Psoas muscle (tissue), 8 donors: ENCODE measurements around the gene SCG2. TPM values are rescaled to one million over a fixed set of nuclear protein-coding genes. Genes with fewer than 3 reads are reported as not detected.

ENCODE experiments used
- ATAC-seq, 4 donors: fragments of 200-7000 bp; cut with Tn5 transposase; one replicate each; pipeline ENCODE4 v1.9.1; 2020; ENCODE audit warnings: moderate library complexity in 3 of 4, mild to moderate bottlenecking in 2 of 4
- DNase-seq, 2 donors: peaks; one replicate each; pipeline ENCODE4 v3.0.0-alpha.2; 2020
- H3K27ac ChIP-seq: fragments of 200-600 bp; one replicate; pipeline ENCODE4 v1.8.0; 2022
- H3K27me3 ChIP-seq, 3 donors: fragments of 200-600 bp in 1 of 3; one replicate each; pipeline versions ENCODE4 v1.6.1 to v1.8.0; 2013 to 2022; ENCODE audit warnings: low read length in 2 of 3, mild to moderate bottlenecking in 2 of 3, moderate library complexity in 1 of 3; ENCODE audit not compliant: insufficient read depth in 3 of 3
- H3K36me3 ChIP-seq, 2 donors: fragments of 200-600 bp in 1 of 2; one replicate each; pipeline versions ENCODE4 v1.6.1 to v1.8.0; 2013 to 2022; ENCODE audit warnings: low read depth in 1 of 2, mild to moderate bottlenecking in 1 of 2, moderate library complexity in 1 of 2; ENCODE audit not compliant: insufficient read depth in 1 of 2
- H3K4me1 ChIP-seq: fragments of 200-600 bp; one replicate; pipeline ENCODE4 v1.8.0; 2022
- H3K4me3 ChIP-seq: fragments of 200-600 bp; one replicate; pipeline ENCODE4 v1.8.0; 2022; ENCODE audit warnings: mild to moderate bottlenecking
- H3K9me3 ChIP-seq: fragments of 200-600 bp; one replicate; pipeline ENCODE4 v1.8.0; 2022
- CTCF ChIP-seq: fragments of 200-600 bp; IDR thresholded peaks from one replicate; pipeline ENCODE4 v1.8.0; 2022; ENCODE audit warnings: antibody characterized with exemption
- WGBS, 3 donors: extraction: QIAGEN DNeasy Blood & Tissue Kit; methylation state at CpG; one replicate each; pipeline versions ENCODE4 v1.1.6 to v1.1.7; 2013; 5-methylcytosine and 5-hydroxymethylcytosine counted together
- intact Hi-C, 2 donors: fragments of 100-400 bp; cut with DNase I; formaldehyde crosslinking; loops; one replicate each; pipeline versions ENCODE4 v1.11.0 to v1.14.2; 2022
- polyA plus RNA-seq, 3 donors: library from polyadenylated mRNA; stranded (reverse); fragments of 200-250 nt; gene quantifications; one replicate each; pipeline ENCODE4 v1.2.3, GENCODE V29; 2013
- total RNA-seq, 4 donors: library from RNA; stranded (reverse); fragmentation: NEBNext Ultra II Directional in 2 of 4; extraction: Animal tissue kit (Norgen Biotek cat#: 25700) in 2 of 4; gene quantifications; one replicate each; pipeline versions ENCODE4 v1.2.1 to v1.2.4, GENCODE V29; 2021 to 2023
- donor health status: healthy with polysubstance abuse.
- donor health status: DM: no; HTN: no; CAD: no; lungs with moderate emphysema.
- donor health status: Bipolar disorder and iron deficiency.
- donor health status: healthy.
- donor health status: DM: yes; HTN: yes; CAD: no.
- donor health status: DM: no; HTN: no; CAD: no.
- donor health status: DM: no; HTN: no; CAD: no.
- donor health status: DM: yes; HTN: yes; CAD: no.

SCG2 gene
- total and polyA plus RNA-seq, 7 donors, result 0.05 to 0.12 (median 0.08) TPM; not detected in 4

- no peak overlapping the region for H3K4me3 ChIP-seq
- 64 to 74% (median 72%) methylated on average over 5 of the region's 5 CpGs for WGBS, 3 donors
- no peaks in the 10 kb centered on the region for H3K27me3 ChIP-seq
- no peak for TF ChIP-seq CTCF
- H3K9me3 ChIP-seq, result no peaks in the 10 kb centered on the region
- H3K36me3 ChIP-seq, result no peaks in the 10 kb centered on the region
- ATAC-seq, result no peak
- H3K4me1 ChIP-seq, result no peaks in the 10 kb centered on the region
- no peak for DNase-seq
- H3K27ac ChIP-seq, result no peak overlapping the region
- intact Hi-C loops, result no loop called here
These were observed 54.0 kb downstream of the SCG2 start for GRCh38 chr2:223548194-223548593.

Other genes starting within 250 kb of the SCG2 start
- under 1 TPM in 3 of 4 donors, not detected in 1; 0.10 to 0.69 (median 0.44) TPM for gene AP1S3, start 235.2 kb upstream of the SCG2 start, total RNA-seq
- gene AP1S3, start 235.2 kb upstream of the SCG2 start, polyA plus RNA-seq, result under 1 TPM in 2 of 3 donors, not detected in 1; 0.05 to 0.08 TPM